ENCODE data around the gene ERC2.

GRCh38 chr3:55936549-55937052 lies 531.7 kb downstream of the ERC2 start:
- TF ChIP-seq EZH2 (IDR thresholded peaks at IDR 0.05; ENCODE audit: low read depth, low read length, severe bottlenecking) (no peak), CHD2 (IDR thresholded peaks at IDR 0.05; ENCODE audit: low read length) (no peak), EGR1 (IDR thresholded peaks at IDR 0.05; ENCODE audit: borderline replicate concordance, low read depth, low read length) (no peak), SIN3A (conservative IDR thresholded peaks at IDR 0.05 in 1 of 2, IDR thresholded peaks at IDR 0.05 in 1 of 2; ENCODE audit: low read depth in 1 of 2, low read length in 2 of 2) (no peak), RBBP5 (IDR thresholded peaks at IDR 0.05; ENCODE audit: borderline replicate concordance, low read depth, low read length) (no peak)
- TF ChIP-seq, protein P1, sequence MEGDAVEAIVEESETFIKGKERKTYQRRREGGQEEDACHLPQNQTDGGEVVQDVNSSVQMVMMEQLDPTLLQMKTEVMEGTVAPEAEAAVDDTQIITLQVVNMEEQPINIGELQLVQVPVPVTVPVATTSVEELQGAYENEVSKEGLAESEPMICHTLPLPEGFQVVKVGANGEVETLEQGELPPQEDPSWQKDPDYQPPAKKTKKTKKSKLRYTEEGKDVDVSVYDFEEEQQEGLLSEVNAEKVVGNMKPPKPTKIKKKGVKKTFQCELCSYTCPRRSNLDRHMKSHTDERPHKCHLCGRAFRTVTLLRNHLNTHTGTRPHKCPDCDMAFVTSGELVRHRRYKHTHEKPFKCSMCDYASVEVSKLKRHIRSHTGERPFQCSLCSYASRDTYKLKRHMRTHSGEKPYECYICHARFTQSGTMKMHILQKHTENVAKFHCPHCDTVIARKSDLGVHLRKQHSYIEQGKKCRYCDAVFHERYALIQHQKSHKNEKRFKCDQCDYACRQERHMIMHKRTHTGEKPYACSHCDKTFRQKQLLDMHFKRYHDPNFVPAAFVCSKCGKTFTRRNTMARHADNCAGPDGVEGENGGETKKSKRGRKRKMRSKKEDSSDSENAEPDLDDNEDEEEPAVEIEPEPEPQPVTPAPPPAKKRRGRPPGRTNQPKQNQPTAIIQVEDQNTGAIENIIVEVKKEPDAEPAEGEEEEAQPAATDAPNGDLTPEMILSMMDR (IDR thresholded peaks at IDR 0.05; ENCODE audit: control extremely low read depth in 1 of 3, insufficient read depth in 1 of 3, low read depth in 1 of 3, low read length in 3 of 3), result no peak

All from H1 (cell line).